ENCODE results near the gene SLCO2A1.

Gene SLCO2A1

GRCh38 chr3:133937756-133938601 is 91.7 kb downstream of the SLCO2A1 start:
- Histone ChIP-seq H3K4me1 (ENCODE audit: control insufficient read depth, insufficient read depth, low read length, poor library complexity, severe bottlenecking) (no peaks in the 10 kb centered on the region), H3K27ac (ENCODE audit: insufficient read depth, low read length, poor library complexity, severe bottlenecking) (no peak overlapping the region), H3K27me3 (replicated peaks; ENCODE audit: control insufficient read depth, insufficient read depth, low read length, poor library complexity, severe bottlenecking) (no peaks in the 10 kb centered on the region), H3K9me3 (ENCODE audit: control insufficient read depth, low read length) (no peaks in the 10 kb centered on the region), H3K4me3 (ENCODE audit: insufficient read depth, low read depth, low read length, poor library complexity, severe bottlenecking) (no peak overlapping the region), H3K36me3 (ENCODE audit: control insufficient read depth, insufficient read depth, low read length) (no peaks in the 10 kb centered on the region)
- no peak for DNase-seq

GRCh38 chr3:133937061-133937686 is 92.6 kb downstream of the SLCO2A1 start:
- no peak overlapping the region for H3K27ac ChIP-seq (ENCODE audit: insufficient read depth, low read length, poor library complexity, severe bottlenecking)
- no peaks in the 10 kb centered on the region for H3K27me3 ChIP-seq (replicated peaks; ENCODE audit: control insufficient read depth, insufficient read depth, low read length, poor library complexity, severe bottlenecking)
- no peaks in the 10 kb centered on the region for H3K36me3 ChIP-seq (ENCODE audit: control insufficient read depth, insufficient read depth, low read length)
- H3K9me3 ChIP-seq (ENCODE audit: control insufficient read depth, low read length), result no peaks in the 10 kb centered on the region
- H3K4me3 ChIP-seq (ENCODE audit: insufficient read depth, low read depth, low read length, poor library complexity, severe bottlenecking), result no peak overlapping the region
- H3K4me1 ChIP-seq (ENCODE audit: control insufficient read depth, insufficient read depth, low read length, poor library complexity, severe bottlenecking), result no peaks in the 10 kb centered on the region
- no peak for DNase-seq

GRCh38 chr3:133935843-133936769 is 93.6 kb downstream of the SLCO2A1 start:
- Histone ChIP-seq H3K27me3 (replicated peaks; ENCODE audit: control insufficient read depth, insufficient read depth, low read length, poor library complexity, severe bottlenecking) (no peaks in the 10 kb centered on the region), H3K36me3 (ENCODE audit: control insufficient read depth, insufficient read depth, low read length) (no peaks in the 10 kb centered on the region), H3K4me3 (ENCODE audit: insufficient read depth, low read depth, low read length, poor library complexity, severe bottlenecking) (no peak overlapping the region), H3K9me3 (ENCODE audit: control insufficient read depth, low read length) (no peaks in the 10 kb centered on the region), H3K27ac (ENCODE audit: insufficient read depth, low read length, poor library complexity, severe bottlenecking) (no peak overlapping the region), H3K4me1 (ENCODE audit: control insufficient read depth, insufficient read depth, low read length, poor library complexity, severe bottlenecking) (no peaks in the 10 kb centered on the region)
- DNase-seq, result no peak

- no peak for DNase-seq
- H3K27ac ChIP-seq (ENCODE audit: insufficient read depth, low read length, poor library complexity, severe bottlenecking), result no peak overlapping the region
- H3K27me3 ChIP-seq (replicated peaks; ENCODE audit: control insufficient read depth, insufficient read depth, low read length, poor library complexity, severe bottlenecking), result no peaks in the 10 kb centered on the region
- H3K4me1 ChIP-seq (ENCODE audit: control insufficient read depth, insufficient read depth, low read length, poor library complexity, severe bottlenecking), result no peaks in the 10 kb centered on the region
- H3K9me3 ChIP-seq (ENCODE audit: control insufficient read depth, low read length), result no peaks in the 10 kb centered on the region
- no peaks in the 10 kb centered on the region for H3K36me3 ChIP-seq (ENCODE audit: control insufficient read depth, insufficient read depth, low read length)
- H3K4me3 ChIP-seq (ENCODE audit: insufficient read depth, low read depth, low read length, poor library complexity, severe bottlenecking), result no peak overlapping the region
These were observed 94.5 kb downstream of the SLCO2A1 start for GRCh38 chr3:133934996-133935842.

GRCh38 chr3:133934073-133934970 is 95.4 kb downstream of the SLCO2A1 start:
- DNase-seq, result no peak
- no peaks in the 10 kb centered on the region for H3K4me1 ChIP-seq (ENCODE audit: control insufficient read depth, insufficient read depth, low read length, poor library complexity, severe bottlenecking)
- no peak overlapping the region for H3K27ac ChIP-seq (ENCODE audit: insufficient read depth, low read length, poor library complexity, severe bottlenecking)
- peaks cover under 1% of the 10 kb centered on the region for H3K27me3 ChIP-seq (replicated peaks; ENCODE audit: control insufficient read depth, insufficient read depth, low read length, poor library complexity, severe bottlenecking)
- no peaks in the 10 kb centered on the region for H3K36me3 ChIP-seq (ENCODE audit: control insufficient read depth, insufficient read depth, low read length)
- no peak overlapping the region for H3K4me3 ChIP-seq (ENCODE audit: insufficient read depth, low read depth, low read length, poor library complexity, severe bottlenecking)
- H3K9me3 ChIP-seq (ENCODE audit: control insufficient read depth, low read length), result no peaks in the 10 kb centered on the region

- Histone ChIP-seq H3K27ac (ENCODE audit: insufficient read depth, low read length, poor library complexity, severe bottlenecking) (no peak overlapping the region), H3K36me3 (ENCODE audit: control insufficient read depth, insufficient read depth, low read length) (no peaks in the 10 kb centered on the region), H3K4me1 (ENCODE audit: control insufficient read depth, insufficient read depth, low read length, poor library complexity, severe bottlenecking) (no peaks in the 10 kb centered on the region), H3K9me3 (ENCODE audit: control insufficient read depth, low read length) (no peaks in the 10 kb centered on the region), H3K4me3 (ENCODE audit: insufficient read depth, low read depth, low read length, poor library complexity, severe bottlenecking) (no peak overlapping the region), H3K27me3 (replicated peaks; ENCODE audit: control insufficient read depth, insufficient read depth, low read length, poor library complexity, severe bottlenecking) (peaks cover 8% of the 10 kb centered on the region)
- DNase-seq, result no peak
These were observed 96.4 kb downstream of the SLCO2A1 start for GRCh38 chr3:133933097-133934024.

- H3K27ac ChIP-seq (ENCODE audit: insufficient read depth, low read length, poor library complexity, severe bottlenecking), result no peak overlapping the region
- H3K4me1 ChIP-seq (ENCODE audit: control insufficient read depth, insufficient read depth, low read length, poor library complexity, severe bottlenecking), result peaks cover 8% of the 10 kb centered on the region
- no peaks in the 10 kb centered on the region for H3K9me3 ChIP-seq (ENCODE audit: control insufficient read depth, low read length)
- H3K4me3 ChIP-seq (ENCODE audit: insufficient read depth, low read depth, low read length, poor library complexity, severe bottlenecking), result no peak overlapping the region
- peaks cover 8% of the 10 kb centered on the region for H3K27me3 ChIP-seq (replicated peaks; ENCODE audit: control insufficient read depth, insufficient read depth, low read length, poor library complexity, severe bottlenecking)
- H3K36me3 ChIP-seq (ENCODE audit: control insufficient read depth, insufficient read depth, low read length), result no peaks in the 10 kb centered on the region
- DNase-seq, result no peak
These were observed 97.7 kb downstream of the SLCO2A1 start for GRCh38 chr3:133932009-133932408.

- no peak overlapping the region for H3K27ac ChIP-seq (ENCODE audit: insufficient read depth, low read length, poor library complexity, severe bottlenecking)
- H3K9me3 ChIP-seq (ENCODE audit: control insufficient read depth, low read length), result no peaks in the 10 kb centered on the region
- no peak for DNase-seq
- H3K36me3 ChIP-seq (ENCODE audit: control insufficient read depth, insufficient read depth, low read length), result no peaks in the 10 kb centered on the region
- H3K4me3 ChIP-seq (ENCODE audit: insufficient read depth, low read depth, low read length, poor library complexity, severe bottlenecking), result no peak overlapping the region
- peaks cover 8% of the 10 kb centered on the region for H3K27me3 ChIP-seq (replicated peaks; ENCODE audit: control insufficient read depth, insufficient read depth, low read length, poor library complexity, severe bottlenecking)
- peaks cover 8% of the 10 kb centered on the region for H3K4me1 ChIP-seq (ENCODE audit: control insufficient read depth, insufficient read depth, low read length, poor library complexity, severe bottlenecking)
These were observed 98.6 kb downstream of the SLCO2A1 start for GRCh38 chr3:133931084-133931483.

Measured in effector memory CD4-positive, alpha-beta T cell (primary cell).